ENCODE results near the gene STK39.

Gene STK39

DNA sequence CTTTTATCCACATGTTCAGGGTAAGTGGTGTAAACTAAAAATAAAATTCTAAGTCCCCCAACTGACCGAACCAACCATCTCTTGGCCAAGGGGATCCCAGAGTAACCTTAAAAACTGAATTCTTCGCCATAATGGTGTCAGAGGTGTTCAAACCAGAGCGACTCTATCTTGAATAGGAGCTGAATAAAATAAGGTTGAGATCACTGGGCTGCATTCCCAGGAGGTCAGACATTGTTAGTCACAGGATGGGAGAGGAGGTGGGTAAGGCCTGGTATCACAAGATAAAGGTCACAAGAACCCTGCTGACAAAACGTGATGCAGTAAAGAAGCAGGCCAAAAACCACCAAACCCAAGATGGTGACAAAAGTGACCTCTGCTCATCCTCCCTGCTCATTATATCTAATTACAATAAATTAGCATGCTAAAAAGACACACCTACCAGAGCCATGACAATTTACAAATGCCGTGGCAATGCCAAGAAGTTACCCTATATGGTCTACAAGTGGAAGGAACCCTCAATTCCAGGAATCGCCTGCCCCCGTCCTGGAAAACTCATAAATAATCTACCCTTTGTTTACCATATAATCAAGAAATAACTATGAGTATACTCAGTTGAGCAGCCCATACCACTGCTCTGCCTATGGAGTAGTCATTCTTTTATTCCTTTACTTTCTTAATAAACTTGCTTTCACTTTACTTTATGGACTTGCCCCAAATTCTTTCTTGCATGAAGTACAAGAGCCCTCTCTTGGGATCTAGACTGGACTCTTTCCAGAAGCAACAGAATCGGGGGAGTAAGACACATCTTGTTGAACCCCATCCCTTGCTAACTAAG, 302.4 kb downstream of the STK39 start:
- Histone ChIP-seq H3K27me3 (ENCODE audit: insufficient read depth, low read depth, severe bottlenecking) (no peaks in the 10 kb centered on the region), H3K4me3 (ENCODE audit: low read depth, low read length) (no peak overlapping the region), H3K9me3 (ENCODE audit: severe bottlenecking) (no peaks in the 10 kb centered on the region), H3K36me3 (no peaks in the 10 kb centered on the region), H3K27ac (no peak overlapping the region)
- no peak for DNase-seq
- no peak for TF ChIP-seq CTCF (IDR thresholded peaks at IDR 0.05; ENCODE audit: low read depth, low read length)

DNA sequence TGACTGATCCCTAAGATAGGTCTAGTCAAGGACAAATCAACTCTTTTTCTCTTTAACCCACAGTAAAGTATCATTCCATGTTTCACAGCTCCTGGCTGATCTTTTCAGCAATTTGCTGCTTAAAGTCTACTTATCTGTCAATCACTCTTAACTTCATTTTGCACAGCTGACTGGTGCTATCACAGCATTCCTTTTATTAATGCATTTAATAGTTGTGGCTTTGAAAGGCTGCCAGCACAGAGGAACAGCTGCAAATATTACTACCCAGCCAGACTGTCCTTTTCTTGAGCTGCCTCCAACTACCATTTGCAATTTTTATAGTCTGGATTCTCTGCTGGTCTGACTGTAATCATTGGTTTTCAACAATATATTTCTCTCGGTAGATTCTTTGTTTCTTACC, 303.5 kb downstream of the STK39 start:
- no peak for TF ChIP-seq CTCF (IDR thresholded peaks at IDR 0.05; ENCODE audit: low read depth, low read length)

GRCh38 chr2:167943368-167943767, 304.0 kb downstream of the STK39 start:
- H3K27ac ChIP-seq: peak overlapping the region; percentile 23; the same call in 1 of the 2 replicates
- no peak overlapping the region for H3K4me3 ChIP-seq (ENCODE audit: low read depth, low read length)
- no peak for DNase-seq
- H3K36me3 ChIP-seq: no peaks in the 10 kb centered on the region
- no peaks in the 10 kb centered on the region for H3K9me3 ChIP-seq (ENCODE audit: severe bottlenecking)
- TF ChIP-seq CTCF (IDR thresholded peaks at IDR 0.05; ENCODE audit: low read depth, low read length): no peak
- H3K27me3 ChIP-seq (ENCODE audit: insufficient read depth, low read depth, severe bottlenecking): no peaks in the 10 kb centered on the region

More for the DNA sequence above, 303.5 kb downstream of the STK39 start:
- H3K4me3 ChIP-seq (ENCODE audit: low read depth, low read length): no peak overlapping the region
- H3K9me3 ChIP-seq (ENCODE audit: severe bottlenecking): no peaks in the 10 kb centered on the region
- DNase-seq: no peak
- no peaks in the 10 kb centered on the region for H3K27me3 ChIP-seq (ENCODE audit: insufficient read depth, low read depth, severe bottlenecking)
- no peak overlapping the region for H3K27ac ChIP-seq
- H3K36me3 ChIP-seq: no peaks in the 10 kb centered on the region

- Histone ChIP-seq H3K36me3 (no peaks in the 10 kb centered on the region), H3K27me3 (ENCODE audit: insufficient read depth, low read depth, severe bottlenecking) (no peaks in the 10 kb centered on the region), H3K9me3 (ENCODE audit: severe bottlenecking) (no peaks in the 10 kb centered on the region), H3K27ac (peak overlapping the region; percentile 23), H3K4me3 (ENCODE audit: low read depth, low read length) (no peak overlapping the region)
- TF ChIP-seq CTCF (IDR thresholded peaks at IDR 0.05; ENCODE audit: low read depth, low read length): no peak
- DNase-seq: no peak
These were observed 304.9 kb downstream of the STK39 start for GRCh38 chr2:167942366-167943081.

DNA sequence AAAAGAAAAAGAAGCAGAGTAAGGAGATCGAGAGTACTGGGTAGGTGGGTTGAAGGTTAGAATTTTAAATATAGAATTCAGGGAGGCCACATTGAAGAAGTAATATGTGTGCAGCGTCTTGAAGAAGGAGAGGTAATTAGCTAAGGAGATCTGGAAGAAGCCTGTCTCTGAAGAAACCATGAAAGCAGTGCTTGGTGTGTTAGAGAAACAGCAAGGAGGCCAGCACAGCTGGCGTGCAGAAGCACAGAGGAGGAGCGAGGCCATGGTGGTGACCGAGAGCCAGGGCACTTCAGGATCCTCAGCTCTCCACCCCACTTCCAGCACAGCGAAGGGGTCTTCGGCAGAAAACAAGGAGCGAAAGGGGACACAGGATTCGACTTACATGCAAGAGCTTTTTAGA, 305.8 kb downstream of the STK39 start:
- no peak for TF ChIP-seq CTCF (IDR thresholded peaks at IDR 0.05; ENCODE audit: low read depth, low read length)
- Histone ChIP-seq H3K9me3 (ENCODE audit: severe bottlenecking) (no peaks in the 10 kb centered on the region), H3K36me3 (no peaks in the 10 kb centered on the region), H3K27me3 (ENCODE audit: insufficient read depth, low read depth, severe bottlenecking) (no peaks in the 10 kb centered on the region), H3K4me3 (ENCODE audit: low read depth, low read length) (no peak overlapping the region), H3K27ac (no peak overlapping the region)
- DNase-seq: no peak

Measured in WERI-Rb-1 (cell line).